Measurements from ENCODE around the gene TPSD1.

The TPSD1 gene

GRCh38 chr16:1260101-1260680 lies 4.3 kb downstream of the TPSD1 start:
- no peak overlapping the region for H2BK12ac ChIP-seq (ENCODE audit: low read length)
- peaks cover 13% of the 10 kb centered on the region for H3K9me3 ChIP-seq (ENCODE audit: insufficient read depth, low read depth, low read length)
- no peak overlapping the region for H3K27ac ChIP-seq (ENCODE audit: low read depth, low read length)
- H3K18ac ChIP-seq (ENCODE audit: low read length) = no peak overlapping the region
- no peak overlapping the region for H3K4me2 ChIP-seq (ENCODE audit: low read length)
- H3K27me3 ChIP-seq (ENCODE audit: insufficient read depth, low read length) = peaks cover 4% of the 10 kb centered on the region
- H3K14ac ChIP-seq (ENCODE audit: low read length) = no peak overlapping the region
- no peak for DNase-seq
- no peaks in the 10 kb centered on the region for H3K79me2 ChIP-seq (ENCODE audit: control insufficient read depth, insufficient read depth, low read length, poor library complexity)
- H3K23ac ChIP-seq (ENCODE audit: low read length) = no peak overlapping the region
- H4K91ac ChIP-seq (ENCODE audit: low read depth, low read length) = no peak overlapping the region
- H3K4me3 ChIP-seq (ENCODE audit: low read depth, low read length) = no peak overlapping the region
- H2BK120ac ChIP-seq (ENCODE audit: insufficient read depth, low read length, poor library complexity) = no peak overlapping the region
- no CpG with 5 or more reads among the region's 36 CpGs for whole genome bisulfite sequencing (ENCODE audit: extremely low coverage, insufficient coverage, insufficient read length)
- H4K12ac ChIP-seq (ENCODE audit: low read depth, low read length) = no peak overlapping the region
- no peak overlapping the region for H2AK5ac ChIP-seq (ENCODE audit: low read length)
- H3K79me1 ChIP-seq (ENCODE audit: low read length) = no peaks in the 10 kb centered on the region
- H2AFZ ChIP-seq (ENCODE audit: insufficient read depth, low read length, poor library complexity) = no peak overlapping the region
- H3K36me3 ChIP-seq (ENCODE audit: control insufficient read depth in 1 of 2, insufficient read depth in 2 of 2, low read length in 2 of 2) = no peaks in the 10 kb centered on the region
- no peak overlapping the region for H2BK5ac ChIP-seq (ENCODE audit: low read depth, low read length, poor library complexity)
- no peak overlapping the region for H3K9ac ChIP-seq (ENCODE audit: low read length)
- H3K4ac ChIP-seq (ENCODE audit: low read depth, low read length) = no peak overlapping the region
- no peaks in the 10 kb centered on the region for H3K4me1 ChIP-seq (ENCODE audit: control insufficient read depth in 1 of 2, insufficient read depth in 2 of 2, low read length in 2 of 2)
- H4K8ac ChIP-seq (ENCODE audit: low read depth, low read length) = no peak overlapping the region

DNA sequence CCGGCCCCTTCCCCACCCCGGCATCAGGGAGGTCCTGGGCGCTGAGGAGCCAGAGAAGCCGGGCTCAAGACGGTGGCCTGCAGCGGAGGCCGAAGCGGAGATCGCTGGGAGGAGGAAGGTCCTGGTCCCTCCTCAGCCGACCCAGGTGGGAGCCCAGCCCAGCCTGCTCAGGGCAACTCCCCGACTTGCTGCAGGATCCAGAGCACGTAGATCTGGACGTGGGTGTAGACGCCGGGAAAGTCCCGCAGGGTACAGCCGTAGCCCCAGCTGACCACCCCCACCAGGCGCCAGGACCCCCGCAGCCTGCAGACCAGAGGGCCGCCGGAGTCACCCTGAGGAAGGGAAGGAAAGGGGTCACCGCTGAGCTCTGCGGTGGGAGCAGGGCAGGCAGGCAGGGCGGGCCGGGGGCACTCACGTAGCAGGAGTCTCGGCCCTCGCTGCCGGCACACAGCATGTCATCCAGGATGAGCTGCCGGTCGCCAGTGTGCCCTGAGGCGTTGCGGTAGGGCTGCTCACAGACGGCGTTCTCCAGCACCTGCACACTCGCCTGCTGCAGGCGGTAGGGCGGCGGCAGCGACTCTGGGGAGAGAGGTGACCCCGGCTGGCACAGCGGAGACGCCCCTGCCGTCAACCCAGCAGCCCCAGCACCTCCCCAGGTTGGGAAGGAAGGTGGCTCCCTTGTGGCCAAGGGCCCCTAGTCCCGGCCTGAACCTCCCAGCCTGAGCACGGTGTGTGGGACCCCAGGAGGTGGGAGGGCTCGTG lies 5.4 kb downstream of the TPSD1 start:
- Histone ChIP-seq H3K9me3 (ENCODE audit: insufficient read depth, low read depth, low read length) (peaks cover 13% of the 10 kb centered on the region), H3K4me1 (ENCODE audit: control insufficient read depth in 1 of 2, insufficient read depth in 2 of 2, low read length in 2 of 2) (no peaks in the 10 kb centered on the region), H4K12ac (ENCODE audit: low read depth, low read length) (no peak overlapping the region), H3K4me3 (ENCODE audit: low read depth, low read length) (no peak overlapping the region), H3K18ac (ENCODE audit: low read length) (no peak overlapping the region), H2AFZ (ENCODE audit: insufficient read depth, low read length, poor library complexity) (no peak overlapping the region), H3K79me1 (ENCODE audit: low read length) (no peaks in the 10 kb centered on the region), H3K4me2 (ENCODE audit: low read length) (no peak overlapping the region), H3K27me3 (ENCODE audit: insufficient read depth, low read length) (peaks cover 4% of the 10 kb centered on the region), H3K23ac (ENCODE audit: low read length) (no peak overlapping the region), H2AK5ac (ENCODE audit: low read length) (no peak overlapping the region), H3K36me3 (ENCODE audit: control insufficient read depth in 1 of 2, insufficient read depth in 2 of 2, low read length in 2 of 2) (no peaks in the 10 kb centered on the region), H3K79me2 (ENCODE audit: control insufficient read depth, insufficient read depth, low read length, poor library complexity) (no peaks in the 10 kb centered on the region), H3K4ac (ENCODE audit: low read depth, low read length) (no peak overlapping the region), H3K27ac (ENCODE audit: low read depth, low read length) (no peak overlapping the region), H2BK12ac (ENCODE audit: low read length) (no peak overlapping the region), H3K14ac (ENCODE audit: low read length) (no peak overlapping the region), H3K9ac (ENCODE audit: low read length) (no peak overlapping the region), H2BK120ac (ENCODE audit: insufficient read depth, low read length, poor library complexity) (no peak overlapping the region), H2BK5ac (ENCODE audit: low read depth, low read length, poor library complexity) (no peak overlapping the region), H4K91ac (ENCODE audit: low read depth, low read length) (no peak overlapping the region), H4K8ac (ENCODE audit: low read depth, low read length) (no peak overlapping the region)
- peak; percentile 85 to 94 for DNase-seq
- WGBS (ENCODE audit: extremely low coverage, insufficient coverage, insufficient read length) = no CpG with 5 or more reads among the region's 47 CpGs

- no peaks in the 10 kb centered on the region for H3K4me1 ChIP-seq (ENCODE audit: control insufficient read depth in 1 of 2, insufficient read depth in 2 of 2, low read length in 2 of 2)
- H2BK120ac ChIP-seq (ENCODE audit: insufficient read depth, low read length, poor library complexity) = no peak overlapping the region
- no peak overlapping the region for H3K14ac ChIP-seq (ENCODE audit: low read length)
- H3K27ac ChIP-seq (ENCODE audit: low read depth, low read length) = no peak overlapping the region
- no peak overlapping the region for H4K91ac ChIP-seq (ENCODE audit: low read depth, low read length)
- no peak overlapping the region for H3K4ac ChIP-seq (ENCODE audit: low read depth, low read length)
- H3K36me3 ChIP-seq (ENCODE audit: control insufficient read depth in 1 of 2, insufficient read depth in 2 of 2, low read length in 2 of 2) = no peaks in the 10 kb centered on the region
- H3K79me1 ChIP-seq (ENCODE audit: low read length) = no peaks in the 10 kb centered on the region
- no peak overlapping the region for H3K4me3 ChIP-seq (ENCODE audit: low read depth, low read length)
- H4K12ac ChIP-seq (ENCODE audit: low read depth, low read length) = no peak overlapping the region
- no peak overlapping the region for H2AK5ac ChIP-seq (ENCODE audit: low read length)
- peaks cover 4% of the 10 kb centered on the region for H3K27me3 ChIP-seq (ENCODE audit: insufficient read depth, low read length)
- H2BK12ac ChIP-seq (ENCODE audit: low read length) = no peak overlapping the region
- H3K9me3 ChIP-seq (ENCODE audit: insufficient read depth, low read depth, low read length) = peaks cover 13% of the 10 kb centered on the region
- no peak overlapping the region for H3K23ac ChIP-seq (ENCODE audit: low read length)
- H3K79me2 ChIP-seq (ENCODE audit: control insufficient read depth, insufficient read depth, low read length, poor library complexity) = no peaks in the 10 kb centered on the region
- H2AFZ ChIP-seq (ENCODE audit: insufficient read depth, low read length, poor library complexity) = no peak overlapping the region
- no peak overlapping the region for H3K18ac ChIP-seq (ENCODE audit: low read length)
- H2BK5ac ChIP-seq (ENCODE audit: low read depth, low read length, poor library complexity) = no peak overlapping the region
- no peak overlapping the region for H4K8ac ChIP-seq (ENCODE audit: low read depth, low read length)
- no CpG with 5 or more reads among the region's 32 CpGs for WGBS (ENCODE audit: extremely low coverage, insufficient coverage, insufficient read length)
- H3K9ac ChIP-seq (ENCODE audit: low read length) = no peak overlapping the region
- DNase-seq = no peak
- H3K4me2 ChIP-seq (ENCODE audit: low read length) = no peak overlapping the region
Measured at GRCh38 chr16:1262210-1262845, 6.5 kb downstream of the TPSD1 start.

- Histone ChIP-seq H3K27me3 (ENCODE audit: insufficient read depth, low read length) (peaks cover 4% of the 10 kb centered on the region), H4K8ac (ENCODE audit: low read depth, low read length) (no peak overlapping the region), H3K14ac (ENCODE audit: low read length) (no peak overlapping the region), H3K9ac (ENCODE audit: low read length) (no peak overlapping the region), H3K79me1 (ENCODE audit: low read length) (no peaks in the 10 kb centered on the region), H2BK5ac (ENCODE audit: low read depth, low read length, poor library complexity) (no peak overlapping the region), H4K12ac (ENCODE audit: low read depth, low read length) (no peak overlapping the region), H3K23ac (ENCODE audit: low read length) (no peak overlapping the region), H2BK120ac (ENCODE audit: insufficient read depth, low read length, poor library complexity) (no peak overlapping the region), H2AFZ (ENCODE audit: insufficient read depth, low read length, poor library complexity) (no peak overlapping the region), H3K4me1 (ENCODE audit: control insufficient read depth in 1 of 2, insufficient read depth in 2 of 2, low read length in 2 of 2) (no peaks in the 10 kb centered on the region), H3K9me3 (ENCODE audit: insufficient read depth, low read depth, low read length) (peaks cover 13% of the 10 kb centered on the region), H2AK5ac (ENCODE audit: low read length) (no peak overlapping the region), H2BK12ac (ENCODE audit: low read length) (no peak overlapping the region), H3K4ac (ENCODE audit: low read depth, low read length) (no peak overlapping the region), H3K4me2 (ENCODE audit: low read length) (no peak overlapping the region), H3K36me3 (ENCODE audit: control insufficient read depth in 1 of 2, insufficient read depth in 2 of 2, low read length in 2 of 2) (no peaks in the 10 kb centered on the region), H3K79me2 (ENCODE audit: control insufficient read depth, insufficient read depth, low read length, poor library complexity) (no peaks in the 10 kb centered on the region), H4K91ac (ENCODE audit: low read depth, low read length) (no peak overlapping the region), H3K27ac (ENCODE audit: low read depth, low read length) (no peak overlapping the region), H3K4me3 (ENCODE audit: low read depth, low read length) (no peak overlapping the region), H3K18ac (ENCODE audit: low read length) (no peak overlapping the region)
- WGBS (ENCODE audit: extremely low coverage, insufficient coverage, insufficient read length) = no CpG with 5 or more reads among the region's 9 CpGs
- DNase-seq = no peak
Measured at GRCh38 chr16:1262846-1263221, 7.0 kb downstream of the TPSD1 start.

All from trophoblast cell (in vitro differentiated cells and primary cell).